Ramos (cell line): ENCODE data around the gene CNDP1.
"Not testable (repeated sequence)": the region's sequence is repeated elsewhere in the genome, so short reads cannot be mapped to it uniquely, and the experiment has no call there.

Experiments
- in situ Hi-C: fragments of 300-500 bp; cut with MboI; formaldehyde crosslinking; loops from one replicate; pipeline ENCODE4 v1.14.3; 2022; ENCODE audit warnings: low sequenced_read_pairs; ENCODE audit not compliant: unreplicated experiment

CNDP1 gene

GRCh38 chr18:74519320-74520095, 14.8 kb upstream of the CNDP1 start:
- in situ Hi-C loops = no loop called here

GRCh38 chr18:74520096-74520833, 14.0 kb upstream of the CNDP1 start:
- in situ Hi-C loops = no loop called here

- in situ Hi-C loops = no loop called here
Observed at GRCh38 chr18:74521068-74521725, 13.1 kb upstream of the CNDP1 start.

- in situ Hi-C loops = no loop called here
Observed at GRCh38 chr18:74522635-74523548, 11.4 kb upstream of the CNDP1 start.

GRCh38 chr18:74524097-74524496, 10.2 kb upstream of the CNDP1 start:
- in situ Hi-C loops = no loop called here

- in situ Hi-C loops = not testable (repeated sequence)
Observed at GRCh38 chr18:74524915-74525314, 9.4 kb upstream of the CNDP1 start.

- in situ Hi-C loops = no loop called here
Observed at GRCh38 chr18:74525741-74526140, 8.6 kb upstream of the CNDP1 start.

GRCh38 chr18:74526488-74526887, 7.8 kb upstream of the CNDP1 start:
- in situ Hi-C loops = no loop called here

GRCh38 chr18:74528478-74528877, 5.8 kb upstream of the CNDP1 start:
- in situ Hi-C loops = no loop called here

- in situ Hi-C loops = no loop called here
Observed at GRCh38 chr18:74528913-74529312, 5.4 kb upstream of the CNDP1 start.

- in situ Hi-C loops = no loop called here
Observed at GRCh38 chr18:74529378-74529777, 4.9 kb upstream of the CNDP1 start.

- in situ Hi-C loops = no loop called here
Observed at GRCh38 chr18:74529811-74530583, 4.3 kb upstream of the CNDP1 start.

GRCh38 chr18:74530584-74530862, 3.8 kb upstream of the CNDP1 start:
- in situ Hi-C loops = no loop called here

GRCh38 chr18:74531043-74531442, 3.3 kb upstream of the CNDP1 start:
- in situ Hi-C loops = no loop called here

- in situ Hi-C loops = no loop called here
Observed at GRCh38 chr18:74532511-74533025, 1.7 kb upstream of the CNDP1 start.

GRCh38 chr18:74533666-74534065, 634 bp upstream of the CNDP1 start:
- in situ Hi-C loops = no loop called here

GRCh38 chr18:74534981-74535649, 815 bp downstream of the CNDP1 start:
- in situ Hi-C loops = no loop called here

- in situ Hi-C loops = no loop called here
Observed at GRCh38 chr18:74539289-74539688, 5.0 kb downstream of the CNDP1 start.
